ENCODE measurements around the gene SUPT6H.
A peak's percentile ranks its signal among the peaks of the same experiment; 100 is the strongest.

The SUPT6H gene

DNA sequence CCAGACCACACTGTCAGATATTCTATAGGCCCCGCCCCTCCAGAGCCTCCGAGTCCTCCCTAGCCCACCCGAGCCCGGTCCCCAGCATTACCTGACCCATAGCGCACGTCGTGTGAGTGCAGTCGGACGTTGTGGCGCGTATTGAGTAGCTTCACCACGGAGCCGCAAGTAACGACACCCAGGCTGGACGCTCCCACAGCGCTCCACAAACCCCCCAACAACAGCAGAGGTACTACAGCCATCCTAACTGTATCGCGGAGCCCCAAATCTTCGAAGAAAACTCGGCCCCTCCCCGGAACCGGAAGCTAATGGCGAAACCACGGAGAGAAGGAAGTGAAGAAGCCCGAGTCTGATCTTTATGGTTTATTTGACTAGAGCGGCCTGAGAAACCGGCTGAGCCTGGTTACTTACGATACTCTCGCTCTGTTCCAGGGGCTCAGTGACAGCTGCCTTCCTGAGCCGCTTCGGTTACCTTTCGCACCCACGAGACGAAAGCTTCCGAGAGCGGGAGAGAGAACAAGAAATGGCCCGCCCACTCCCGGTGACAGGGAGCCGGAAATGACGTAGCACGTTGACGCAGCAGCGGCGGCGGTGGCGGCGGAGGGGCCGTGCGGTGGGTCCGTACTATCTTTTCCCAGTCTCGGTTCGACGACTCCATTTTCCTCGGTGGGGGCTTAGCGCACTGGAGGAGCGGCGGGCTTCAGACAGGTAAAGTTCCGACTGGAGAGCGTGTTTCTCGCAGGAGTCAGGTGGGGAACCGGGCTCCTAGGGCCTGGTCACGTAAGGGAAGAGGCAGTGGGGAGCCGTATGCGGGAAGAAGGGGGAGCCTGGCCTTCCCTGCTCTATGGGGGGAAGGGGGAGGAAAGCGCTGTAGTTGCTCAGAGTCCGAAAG lies at the start of gene SUPT6H, which contains the start of gene SDF2:
SUPT6H (plus strand) TSS at position 571 of the 892 bp plus-strand sequence. CDS start 11,197 bp downstream, outside the sequence.
SDF2 (minus strand) TSS at position 272 of the 892 bp plus-strand sequence; CDS start at position 242, 30 bp downstream.
- DNase-seq, result peak; percentile 95

- DNase-seq, result no peak
These were observed 49.5 kb upstream of the SUPT6H start for GRCh38 chr17:28612531-28612930.

DNA sequence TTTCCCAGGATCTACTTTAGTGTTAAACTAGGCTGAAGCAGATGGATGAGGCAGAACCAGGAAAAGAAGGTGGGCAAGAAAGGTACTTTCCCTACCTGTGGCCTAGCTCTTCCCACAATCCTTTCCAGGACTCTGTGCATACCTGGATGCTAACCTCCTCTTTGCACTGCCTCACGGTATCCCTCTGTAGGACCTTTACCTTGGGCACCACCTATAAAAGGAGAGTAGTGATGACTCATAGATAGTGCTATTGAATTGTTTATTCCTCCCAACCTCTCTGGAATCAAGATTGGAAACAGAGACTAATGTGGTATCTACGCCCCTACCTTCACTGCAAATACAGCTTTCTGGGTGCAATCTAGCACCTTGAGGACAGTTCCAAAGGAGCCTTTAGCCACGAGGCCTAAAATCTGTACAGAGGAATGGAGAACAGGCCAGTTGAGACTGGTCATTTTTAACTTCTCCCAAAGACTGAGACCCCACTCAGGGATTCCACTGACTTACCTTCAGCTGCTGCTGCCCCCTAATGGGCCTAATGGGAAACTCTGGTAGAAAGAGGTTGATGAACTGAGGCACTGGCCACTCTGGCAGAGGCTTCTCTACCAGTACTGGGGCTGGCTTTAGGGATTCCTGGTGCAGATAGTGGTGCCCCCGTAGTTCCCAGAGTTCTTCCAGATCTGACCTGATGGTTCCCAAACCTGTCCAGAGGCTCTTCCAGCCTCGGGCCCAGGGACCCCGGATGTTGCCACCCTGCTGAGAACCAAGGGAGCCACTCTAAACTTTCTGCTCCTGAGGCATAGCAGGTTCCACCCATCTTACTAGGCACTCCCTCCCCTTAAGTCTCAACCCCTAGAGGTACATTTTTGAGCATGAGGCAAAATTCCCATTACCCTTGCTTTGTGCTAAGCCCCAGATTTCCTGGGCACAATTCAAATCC lies 48.8 kb upstream of the SUPT6H start:
- no peak for DNase-seq

DNA sequence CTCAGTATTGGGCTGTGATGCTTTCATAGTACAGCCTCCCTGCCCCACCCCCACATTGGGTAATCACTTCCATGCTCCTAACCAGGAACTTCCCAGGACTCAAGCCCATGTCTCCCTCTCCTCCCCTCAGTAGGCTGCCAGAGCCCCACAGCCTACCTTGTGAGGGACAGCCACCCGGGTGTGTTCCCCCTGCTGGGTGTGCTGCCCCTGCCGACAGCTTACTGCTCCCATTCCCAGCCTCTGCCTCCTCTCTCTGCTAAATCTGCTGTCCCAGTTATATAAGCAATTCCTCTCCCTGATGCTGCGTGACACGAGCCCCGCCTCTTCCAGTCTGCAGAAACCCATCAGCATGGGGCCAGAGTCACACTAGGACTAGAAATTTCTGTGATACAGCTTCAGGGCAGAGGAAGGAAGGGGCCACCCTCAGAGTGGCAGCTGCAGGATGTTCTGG lies 48.0 kb upstream of the SUPT6H start, which contains the start of gene RSKR:
RSKR (minus strand) TSS at position 255 of the 451 bp plus-strand sequence; CDS start at position 231, 24 bp downstream.
- no peak for DNase-seq

DNA sequence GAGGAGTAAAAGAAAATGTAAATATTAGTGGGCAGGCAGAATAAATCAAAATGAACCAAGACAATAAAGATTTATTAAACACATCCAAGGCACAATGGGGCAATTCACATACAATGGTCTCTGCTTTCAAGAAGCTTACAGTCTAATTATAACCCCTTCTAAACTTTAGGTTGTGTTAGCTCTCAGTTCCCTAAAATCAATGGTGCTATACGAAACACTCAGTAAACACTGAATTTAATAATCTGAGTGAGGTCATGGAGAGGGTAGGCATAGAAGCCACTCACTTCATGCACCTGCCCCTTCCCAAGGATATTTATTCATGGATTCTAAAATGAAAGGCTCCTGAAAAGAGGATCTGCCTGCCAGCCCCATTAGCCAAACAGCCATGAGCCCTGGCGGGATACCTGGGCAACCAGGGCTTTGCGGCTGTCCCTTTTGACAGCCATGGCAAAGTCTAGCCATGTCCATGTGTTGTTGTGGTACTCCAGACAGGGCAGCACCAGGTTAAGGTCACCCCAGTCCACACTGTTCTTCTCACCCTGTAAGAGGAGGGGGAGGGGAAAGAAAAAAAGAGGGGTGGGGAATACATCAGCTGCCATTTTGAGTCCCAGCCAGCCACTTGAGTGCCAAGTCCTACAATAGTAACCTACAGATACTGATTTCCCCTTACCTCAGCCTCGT lies 46.6 kb upstream of the SUPT6H start:
- DNase-seq, result no peak

- DNase-seq, result no peak
These were observed 45.7 kb upstream of the SUPT6H start for GRCh38 chr17:28616281-28616680.

DNA sequence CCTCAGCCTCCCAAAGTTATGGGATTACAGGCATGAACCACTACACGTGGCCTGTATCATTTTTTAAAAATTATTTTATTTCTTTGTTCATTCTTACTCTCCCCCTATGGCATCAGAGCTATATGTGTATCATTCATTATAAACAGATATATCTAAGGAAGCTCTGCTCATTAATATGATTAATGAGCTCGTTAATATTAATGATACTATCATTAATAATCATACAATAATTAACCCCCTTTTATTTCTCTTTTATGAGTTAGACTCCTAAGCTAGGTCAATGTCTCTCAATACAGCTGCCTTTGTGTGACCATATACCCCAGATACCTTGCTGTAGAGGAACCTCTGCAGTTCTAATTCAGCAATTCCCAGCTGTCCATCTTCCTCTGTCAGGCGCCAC lies 43.5 kb upstream of the SUPT6H start:
- no peak for DNase-seq

DNA sequence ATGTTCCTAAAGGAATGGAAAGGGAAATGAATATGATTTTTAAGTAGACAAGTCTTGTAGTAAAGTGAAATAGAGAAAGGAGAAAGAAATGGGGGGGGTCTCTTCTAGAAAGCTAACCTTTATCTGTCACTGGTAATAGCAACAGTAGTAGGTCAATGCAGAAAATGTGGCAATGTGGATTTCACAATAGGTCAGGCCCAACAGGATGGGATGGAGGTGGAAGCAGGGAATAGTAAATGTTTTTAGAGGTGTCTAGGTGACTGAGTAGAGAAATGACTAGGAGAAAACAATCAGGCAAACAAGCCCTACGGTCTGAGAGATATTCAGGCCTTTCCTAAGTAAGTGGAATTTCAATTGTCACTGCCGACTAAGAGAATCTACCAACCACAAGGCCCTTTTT lies 42.0 kb upstream of the SUPT6H start:
- DNase-seq, result no peak

DNA sequence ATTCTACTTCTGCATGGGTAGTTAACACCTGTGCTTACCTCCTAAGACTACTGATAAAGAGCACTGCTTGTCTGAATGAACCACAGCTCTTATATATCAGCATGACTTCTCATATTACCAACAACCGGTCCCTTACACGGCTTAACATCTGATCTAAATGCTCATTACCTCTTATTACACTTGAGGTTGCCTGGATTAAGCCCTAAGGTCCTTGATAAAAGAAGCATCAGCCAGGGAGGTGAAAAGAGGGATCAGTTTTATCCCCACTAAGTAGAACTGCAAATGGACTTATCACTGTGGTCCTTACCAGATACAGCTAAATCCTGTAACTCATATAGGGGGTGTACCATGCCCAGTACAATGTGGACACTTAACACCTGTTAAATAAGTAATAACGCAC lies 39.8 kb upstream of the SUPT6H start:
- no peak for DNase-seq

GRCh38 chr17:28623696-28624095 lies 38.3 kb upstream of the SUPT6H start:
- DNase-seq, result no peak

GRCh38 chr17:28624148-28624547 lies 37.9 kb upstream of the SUPT6H start:
- no peak for DNase-seq

DNA sequence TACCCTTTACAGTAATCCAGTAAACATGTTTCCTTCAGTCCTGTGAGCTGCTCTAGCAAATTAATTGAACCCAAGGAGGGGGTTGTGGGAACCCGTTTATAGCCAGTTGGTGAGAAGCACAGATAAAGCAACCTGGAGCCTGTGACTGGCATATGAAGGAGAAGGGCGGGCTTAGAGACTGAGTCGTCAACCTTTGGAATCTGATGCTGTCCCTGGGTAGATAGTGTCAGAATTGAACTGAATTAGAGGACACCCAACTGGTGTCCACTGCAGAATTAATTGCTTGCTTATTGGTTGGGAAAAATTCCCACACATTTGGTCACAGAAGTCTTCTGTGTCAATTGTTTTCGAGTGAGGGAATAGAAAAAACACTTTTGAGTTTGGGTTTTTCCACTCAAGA lies 35.2 kb upstream of the SUPT6H start:
- no peak for DNase-seq

- DNase-seq, result no peak
These were observed 27.7 kb upstream of the SUPT6H start for GRCh38 chr17:28634206-28634865.

DNA sequence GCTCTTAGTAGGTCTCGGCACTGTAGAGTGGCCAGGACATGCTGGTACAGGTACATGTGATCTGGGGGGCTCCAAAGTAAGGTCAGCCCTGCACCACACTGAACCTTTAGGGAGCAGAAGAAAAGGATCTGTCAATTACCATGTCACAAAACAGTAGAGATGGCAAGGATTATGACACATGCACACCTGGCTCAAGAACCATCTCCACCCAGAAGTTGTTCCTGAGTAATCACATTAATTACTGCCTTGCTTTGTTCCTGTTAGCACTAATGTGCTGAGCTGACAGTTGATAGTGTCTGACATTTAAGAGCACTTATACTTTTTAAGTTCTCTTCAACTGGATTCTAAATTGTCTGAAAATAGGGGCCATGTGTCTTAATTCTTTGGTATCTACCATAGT lies 26.5 kb upstream of the SUPT6H start:
- DNase-seq, result no peak

- no peak for DNase-seq
These were observed 20.4 kb upstream of the SUPT6H start for GRCh38 chr17:28641579-28641978.

- peak; percentile 22 for DNase-seq
These were observed 17.8 kb upstream of the SUPT6H start for GRCh38 chr17:28643983-28644786.

- peak; percentile 87 for DNase-seq
These were observed 17.0 kb upstream of the SUPT6H start, which contains the start of gene BLTP2 for GRCh38 chr17:28644787-28645575. TSS of gene BLTP2 (minus strand) at chr17:28645158. CDS start at chr17:28645056, 102 bp downstream.

GRCh38 chr17:28645576-28645939 lies 16.4 kb upstream of the SUPT6H start:
- DNase-seq, result no peak

DNA sequence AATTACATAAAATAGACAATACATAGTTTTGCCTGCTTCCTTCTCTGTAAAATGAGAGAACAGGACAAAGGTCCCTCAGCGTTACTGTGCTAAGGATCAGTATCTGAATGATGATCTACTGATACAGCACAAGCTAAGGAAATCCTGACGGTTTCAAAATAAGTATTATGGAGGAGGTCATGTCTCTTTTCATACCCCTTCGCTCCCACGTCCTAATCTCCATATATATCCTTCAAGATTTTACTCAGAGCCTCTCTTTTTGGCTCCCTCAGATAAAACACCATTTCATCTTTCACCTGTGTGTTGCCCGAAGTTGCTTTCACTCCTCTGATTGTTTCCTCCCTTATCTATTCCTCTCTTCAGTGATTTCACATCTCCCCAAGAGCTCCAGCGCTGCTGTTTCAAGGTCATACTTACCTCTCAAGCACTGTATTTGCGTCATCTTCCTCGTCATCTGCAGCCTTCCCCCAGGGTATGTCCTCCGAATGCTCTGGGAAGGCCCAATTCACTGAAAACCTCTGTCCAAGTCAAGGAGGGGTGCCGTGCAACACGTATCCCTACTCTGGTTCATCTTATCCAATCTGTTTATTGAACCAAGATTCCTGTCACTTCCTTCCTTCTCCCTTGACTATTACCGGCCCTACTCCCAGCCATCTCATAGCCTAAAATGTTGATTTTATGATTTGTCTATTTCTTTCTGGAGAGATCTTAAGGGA lies 15.8 kb upstream of the SUPT6H start:
- no peak for DNase-seq

DNA sequence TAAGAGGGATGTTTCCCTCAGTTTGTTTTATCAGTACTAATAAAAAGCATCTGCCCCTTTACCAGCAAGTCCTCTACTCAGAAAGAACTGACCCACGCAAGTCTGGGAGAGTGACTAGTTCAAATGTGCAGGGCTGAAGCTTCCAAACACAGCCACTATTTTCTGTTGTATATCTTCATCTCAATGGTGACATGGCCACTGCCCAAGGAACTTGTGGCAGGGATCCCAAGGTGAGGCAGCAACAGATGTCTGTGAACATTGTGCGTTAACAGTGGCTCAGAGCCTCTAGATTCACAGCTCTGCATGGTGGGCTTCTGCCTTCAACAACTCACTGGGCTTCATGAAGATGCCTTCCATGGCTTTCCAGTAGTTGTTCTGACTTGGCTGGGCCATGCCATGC lies 13.3 kb upstream of the SUPT6H start:
- no peak for DNase-seq

All from KG1 (cell line).